DMS79 treated with DMSO at 0.1 percent for 48 hours (cell line): ENCODE measurements around the gene EGLN1.
"Not testable (repeated sequence)": the region's sequence is repeated elsewhere in the genome, so short reads cannot be mapped to it uniquely, and the experiment has no call there.

Experiments used
- DNase-seq: peaks from one replicate; lab custom pipeline; 2025; lab: John Stamatoyannopoulos, UW

The EGLN1 gene

GRCh38 chr1:231421971-231422797 lies at the start of gene EGLN1:
Gene EGLN1, minus strand, starts transcription at chr1:231422287. Its CDS starts 399 bp downstream, at chr1:231421888.
- DNase-seq: peak; percentile 82

DNA sequence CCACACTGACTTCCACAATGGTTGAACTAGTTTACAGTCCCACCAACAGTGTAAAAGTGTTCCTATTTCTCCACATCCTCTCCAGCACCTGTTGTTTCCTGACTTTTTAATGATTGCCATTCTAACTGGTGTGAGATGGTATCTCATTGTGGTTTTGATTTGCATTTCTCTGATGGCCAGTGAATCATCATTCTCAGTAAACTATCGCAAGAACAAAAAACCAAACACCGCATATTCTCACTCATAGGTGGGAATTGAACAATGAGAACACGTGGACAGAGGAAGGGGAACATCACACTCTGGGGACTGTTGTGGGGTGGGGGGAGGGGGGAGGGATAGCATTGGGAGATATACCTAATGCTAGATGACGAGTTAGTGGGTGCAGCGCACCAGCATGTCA lies 49.4 kb upstream of the EGLN1 start:
- not testable (repeated sequence) for DNase-seq

GRCh38 chr1:231471027-231471426 lies 48.9 kb upstream of the EGLN1 start:
- DNase-seq: not testable (repeated sequence)

GRCh38 chr1:231467986-231468385 lies 45.9 kb upstream of the EGLN1 start:
- no peak for DNase-seq

- no peak for DNase-seq
Measured at GRCh38 chr1:231465051-231465450, 43.0 kb upstream of the EGLN1 start.

DNA sequence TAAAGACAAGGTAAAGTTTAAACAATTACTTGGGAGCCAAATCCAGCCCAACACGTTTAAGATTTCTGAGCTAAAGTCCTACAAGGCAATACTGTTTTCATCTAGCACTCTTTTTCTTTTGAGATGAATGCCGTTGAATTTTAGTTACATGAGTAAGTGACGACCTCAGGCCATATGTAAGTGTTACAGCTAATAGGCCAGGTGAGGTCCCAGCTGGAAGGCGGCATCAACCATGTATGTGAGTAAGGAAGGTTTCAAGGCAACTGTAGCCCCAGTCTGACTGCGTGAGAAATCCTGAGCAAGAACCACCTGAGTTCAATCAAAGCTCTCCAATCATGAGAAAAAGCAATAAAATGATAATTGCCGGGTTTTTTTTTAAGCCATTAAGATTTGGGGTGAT lies 41.5 kb upstream of the EGLN1 start:
- DNase-seq: no peak

GRCh38 chr1:231460614-231461013 lies 38.5 kb upstream of the EGLN1 start:
- no peak for DNase-seq

GRCh38 chr1:231459438-231459837 lies 37.4 kb upstream of the EGLN1 start:
- DNase-seq: not testable (repeated sequence)

DNA sequence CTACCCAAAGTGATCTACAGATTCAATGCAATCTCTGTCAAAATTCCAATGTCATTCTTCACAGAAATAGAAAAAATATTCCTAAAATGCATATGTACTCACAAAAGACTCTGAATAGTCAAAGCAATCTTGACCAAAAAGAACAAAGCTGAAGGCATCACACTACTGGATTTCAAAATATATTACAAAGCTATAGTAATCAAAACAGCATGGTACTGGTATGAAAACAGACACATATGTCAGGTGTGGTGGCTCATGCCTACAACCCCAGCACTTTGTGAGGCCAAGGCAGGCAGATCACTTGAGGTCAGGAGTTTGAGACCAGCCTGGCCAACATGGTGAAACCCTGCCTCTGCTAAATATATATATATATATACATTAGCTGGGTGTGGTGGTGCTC lies 35.9 kb upstream of the EGLN1 start:
- not testable (repeated sequence) for DNase-seq

- DNase-seq: not testable (repeated sequence)
Measured at GRCh38 chr1:231454133-231454532, 32.0 kb upstream of the EGLN1 start.

DNA sequence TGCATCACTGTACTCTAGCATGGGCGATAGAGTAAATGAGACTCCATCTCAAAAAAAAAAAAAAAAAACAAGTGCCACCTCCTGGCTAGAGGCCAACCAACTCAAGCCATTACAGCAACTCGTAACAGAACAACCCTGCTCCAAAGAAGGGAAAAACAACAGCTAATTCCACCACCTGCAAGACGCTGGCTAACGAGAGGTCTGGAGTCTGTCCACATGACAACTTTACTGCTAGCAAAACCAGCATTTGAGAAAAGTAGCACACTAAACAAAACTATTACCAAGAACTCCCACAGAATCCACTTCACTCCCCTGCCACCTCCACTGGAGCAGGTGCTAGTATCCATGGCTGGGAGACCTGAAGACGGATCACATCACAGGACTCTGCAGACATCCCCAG lies 24.1 kb upstream of the EGLN1 start:
- DNase-seq: peak; percentile 5

GRCh38 chr1:231444059-231444458 lies 22.0 kb upstream of the EGLN1 start:
- no peak for DNase-seq

DNA sequence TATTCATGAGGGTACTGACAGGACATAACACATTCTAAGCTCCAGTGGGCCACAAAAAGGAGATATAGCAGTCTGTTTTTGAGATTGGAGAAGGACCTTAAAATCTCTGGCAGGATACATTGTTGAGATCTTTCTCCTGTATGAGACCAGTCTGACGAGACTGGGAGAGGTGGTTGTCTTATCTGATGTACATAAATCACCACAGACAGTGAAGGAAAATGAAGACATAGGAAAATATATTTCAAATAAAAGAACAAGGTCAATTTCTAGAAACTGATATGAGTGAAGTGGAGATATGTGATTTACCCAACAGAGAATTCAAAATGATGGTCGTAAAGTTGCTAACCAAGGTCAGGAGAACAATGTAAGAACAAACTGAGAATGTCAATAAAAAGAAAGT lies 21.3 kb upstream of the EGLN1 start:
- no peak for DNase-seq

DNA sequence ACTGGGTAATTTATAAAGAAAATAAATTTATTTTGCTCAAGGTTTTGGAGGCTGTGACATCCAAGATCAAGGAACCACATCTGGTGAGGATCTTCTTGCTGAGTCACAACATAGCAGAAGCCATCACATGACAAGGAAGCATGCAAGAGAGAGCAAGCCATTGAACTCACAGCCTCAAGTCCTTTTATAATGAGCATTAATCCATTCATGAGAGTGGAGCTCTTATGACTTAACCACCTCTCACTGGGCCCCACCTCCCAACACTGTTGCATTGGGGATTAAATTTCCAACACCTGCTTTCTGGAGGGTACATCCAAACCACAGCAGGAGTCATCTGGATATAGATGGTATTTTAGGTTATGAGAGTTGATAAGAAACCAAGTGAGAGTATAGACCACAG lies 20.6 kb upstream of the EGLN1 start:
- DNase-seq: no peak

DNA sequence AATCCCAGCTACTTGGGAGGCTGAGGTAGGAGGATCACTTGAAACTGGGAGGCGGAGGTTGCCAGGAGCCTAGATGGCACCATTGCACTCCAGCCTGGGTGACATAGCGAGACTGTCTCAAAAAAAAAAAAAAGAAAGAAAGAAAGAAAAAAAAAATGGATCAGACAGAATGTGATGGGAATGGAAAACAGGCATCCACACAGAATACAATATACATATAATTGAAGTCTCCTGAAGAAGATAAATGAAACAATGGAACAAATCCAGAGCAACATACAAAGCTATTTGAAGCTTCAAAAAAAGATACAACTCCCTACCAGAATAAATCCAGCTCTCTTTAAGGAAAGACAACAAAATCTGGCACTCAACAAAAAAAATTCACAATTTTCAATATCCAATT lies 10.9 kb upstream of the EGLN1 start:
- DNase-seq: no peak

DNA sequence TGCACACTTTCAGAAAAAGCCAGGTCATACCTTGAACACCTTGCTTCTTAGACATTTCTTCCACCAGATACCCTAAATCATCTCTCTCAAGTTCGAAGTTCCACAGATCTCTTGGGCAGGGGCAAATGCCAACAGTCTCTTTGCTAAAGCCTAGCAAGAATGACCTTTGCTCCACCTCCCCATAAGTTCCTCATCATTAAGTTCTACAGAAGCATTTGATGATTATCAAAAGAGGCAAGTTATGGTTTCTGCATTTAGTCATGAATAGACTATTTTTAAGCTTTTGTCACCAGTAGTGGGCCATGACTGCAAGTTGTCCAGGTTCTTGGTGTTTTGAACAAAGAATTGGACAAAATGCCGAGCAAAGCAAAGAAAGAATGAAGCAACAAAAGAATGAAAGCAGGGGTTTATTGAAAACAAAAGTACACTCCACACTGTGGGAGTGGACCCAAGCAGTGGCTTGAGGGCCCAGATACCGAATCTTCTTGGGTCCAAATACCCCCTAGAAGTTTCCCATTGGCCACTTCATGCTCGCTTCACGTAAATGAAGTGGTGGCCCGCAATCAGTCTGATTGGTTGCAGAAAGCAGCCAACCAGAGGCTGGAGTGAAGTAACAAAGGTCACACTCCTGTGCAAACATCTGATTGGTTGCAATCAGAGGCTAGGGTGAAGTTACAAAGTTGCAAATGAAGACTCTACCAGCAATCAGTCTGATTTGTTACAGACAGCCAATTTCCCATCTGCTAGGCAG lies 9.8 kb upstream of the EGLN1 start:
- DNase-seq: no peak

- not testable (repeated sequence) for DNase-seq
Measured at GRCh38 chr1:231430678-231431352, 8.7 kb upstream of the EGLN1 start.

- no peak for DNase-seq
Measured at GRCh38 chr1:231428377-231428776, 6.3 kb upstream of the EGLN1 start.

DNA sequence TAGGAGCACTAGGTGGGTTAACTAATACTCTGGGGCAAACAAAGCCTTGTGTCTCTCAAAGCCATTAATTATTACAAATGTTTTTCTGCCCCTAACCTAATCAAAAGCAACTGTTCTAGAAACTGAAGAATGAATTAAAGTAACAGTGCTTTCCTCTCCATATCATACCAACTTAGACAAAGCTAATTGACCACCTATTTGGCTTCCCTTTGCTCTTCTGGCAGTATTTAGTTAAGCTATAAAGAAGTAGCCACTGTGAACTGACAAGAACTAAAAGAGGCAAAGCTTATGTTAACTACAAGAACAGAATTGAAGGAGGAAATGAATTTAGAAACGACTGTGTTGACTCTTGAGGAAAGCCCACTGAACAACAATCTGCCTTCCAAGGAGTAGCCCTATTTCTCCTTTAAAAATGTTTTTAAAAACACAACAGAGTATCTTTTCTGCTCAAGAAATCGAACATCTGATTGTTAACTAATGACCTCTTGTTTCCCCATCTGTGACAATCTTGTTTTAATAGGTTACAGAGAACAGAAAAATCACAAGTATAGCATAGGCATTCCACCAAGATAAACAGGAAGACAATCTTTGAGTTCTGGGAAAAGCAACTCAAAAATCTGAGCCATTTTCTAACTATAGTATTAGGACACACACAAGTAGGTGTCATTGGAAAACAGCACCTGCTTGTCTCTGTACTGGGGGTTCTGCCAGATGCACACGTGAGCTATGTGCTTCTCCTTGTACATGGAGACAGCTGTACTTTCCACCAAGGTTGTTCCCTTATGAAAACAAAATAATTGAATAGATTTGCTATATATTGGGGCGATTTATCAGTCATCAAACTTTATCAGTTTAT lies 3.1 kb upstream of the EGLN1 start:
- no peak for DNase-seq

DNA sequence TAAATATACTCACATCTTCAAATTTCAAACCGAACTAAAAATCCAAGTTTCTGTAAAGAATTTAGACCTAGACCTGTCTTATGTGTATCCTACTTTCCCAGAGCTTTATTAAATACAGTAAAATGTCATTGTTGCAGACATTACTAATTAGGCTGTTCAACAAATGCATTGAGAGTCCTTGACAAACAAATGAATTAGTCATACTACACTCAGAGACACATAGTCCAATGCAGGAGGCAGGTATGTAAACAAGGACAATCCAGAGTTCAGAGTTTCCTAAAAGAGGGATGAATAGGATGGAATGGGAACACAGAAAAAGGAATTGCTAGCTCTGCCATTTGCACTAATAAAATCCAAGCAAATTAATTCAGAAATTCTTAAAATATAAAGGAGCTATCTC lies 1.6 kb upstream of the EGLN1 start:
- peak; percentile 27 for DNase-seq

GRCh38 chr1:231422798-231423309 lies 767 bp upstream of the EGLN1 start:
- no peak for DNase-seq
